GM12865 (cell line): ENCODE measurements around the gene SGSM2.

Source experiments
- DNase-seq: peaks from one replicate; pipeline ENCODE4 v3.0.0; 2010; ENCODE audit warnings: low read depth
- H3K4me3 ChIP-seq: 2 replicates; pipeline ENCODE4 v1.5.1; 2011; ENCODE audit warnings: mild to moderate bottlenecking, low read depth, low read length, control low read depth
- TF ChIP-seq, protein P1 (sequence below): IDR thresholded peaks from 2 replicates; pipeline ENCODE4 v1.5.1; 2011; ENCODE audit warnings: low read length, control low read depth, low read depth, inconsistent platforms; ENCODE audit not compliant: insufficient read depth; ENCODE audit errors: missing control alignments

The SGSM2 gene

DNA sequence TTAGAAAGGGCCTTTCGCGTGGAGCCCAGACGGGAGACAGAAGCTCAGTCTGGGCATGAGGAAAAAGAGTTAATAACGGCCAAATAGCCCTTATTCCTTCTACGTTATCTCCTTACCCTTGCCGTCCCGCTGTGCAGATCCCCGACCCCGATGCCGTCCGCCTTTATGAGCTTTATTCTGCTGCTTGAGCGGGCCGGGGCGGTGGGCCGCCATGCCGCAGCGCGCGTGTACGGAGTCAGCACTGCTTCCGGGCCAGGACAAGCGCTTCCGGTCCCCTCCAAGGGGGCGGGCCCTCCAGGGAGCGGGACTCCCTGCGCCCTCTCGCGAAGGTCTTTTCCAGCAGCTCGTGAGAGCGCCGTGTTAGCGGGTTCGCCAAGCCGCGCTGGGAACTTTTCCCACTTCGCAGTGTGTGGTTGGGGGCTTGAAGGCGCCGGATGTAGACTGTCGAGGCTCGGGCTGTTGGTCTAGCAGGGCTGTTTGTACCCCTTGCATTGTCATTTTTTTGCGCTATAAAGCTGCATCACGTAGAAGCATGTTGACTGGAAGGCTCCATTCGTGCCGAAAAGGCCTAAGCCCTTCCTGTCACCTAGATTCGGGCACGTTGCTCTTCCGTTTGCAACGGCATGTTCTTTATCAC, 968 bp upstream of the SGSM2 start, which contains the start of gene TSR1:
Gene TSR1 (minus strand): TSS at position 243 of the 637 bp plus-strand sequence. CDS start 30 bp downstream, at position 213.
- TF ChIP-seq, protein P1, sequence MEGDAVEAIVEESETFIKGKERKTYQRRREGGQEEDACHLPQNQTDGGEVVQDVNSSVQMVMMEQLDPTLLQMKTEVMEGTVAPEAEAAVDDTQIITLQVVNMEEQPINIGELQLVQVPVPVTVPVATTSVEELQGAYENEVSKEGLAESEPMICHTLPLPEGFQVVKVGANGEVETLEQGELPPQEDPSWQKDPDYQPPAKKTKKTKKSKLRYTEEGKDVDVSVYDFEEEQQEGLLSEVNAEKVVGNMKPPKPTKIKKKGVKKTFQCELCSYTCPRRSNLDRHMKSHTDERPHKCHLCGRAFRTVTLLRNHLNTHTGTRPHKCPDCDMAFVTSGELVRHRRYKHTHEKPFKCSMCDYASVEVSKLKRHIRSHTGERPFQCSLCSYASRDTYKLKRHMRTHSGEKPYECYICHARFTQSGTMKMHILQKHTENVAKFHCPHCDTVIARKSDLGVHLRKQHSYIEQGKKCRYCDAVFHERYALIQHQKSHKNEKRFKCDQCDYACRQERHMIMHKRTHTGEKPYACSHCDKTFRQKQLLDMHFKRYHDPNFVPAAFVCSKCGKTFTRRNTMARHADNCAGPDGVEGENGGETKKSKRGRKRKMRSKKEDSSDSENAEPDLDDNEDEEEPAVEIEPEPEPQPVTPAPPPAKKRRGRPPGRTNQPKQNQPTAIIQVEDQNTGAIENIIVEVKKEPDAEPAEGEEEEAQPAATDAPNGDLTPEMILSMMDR: no peak
- H3K4me3 ChIP-seq: peak within 1 kb of the TSS; percentile 89
- peak; percentile 93 for DNase-seq

DNA sequence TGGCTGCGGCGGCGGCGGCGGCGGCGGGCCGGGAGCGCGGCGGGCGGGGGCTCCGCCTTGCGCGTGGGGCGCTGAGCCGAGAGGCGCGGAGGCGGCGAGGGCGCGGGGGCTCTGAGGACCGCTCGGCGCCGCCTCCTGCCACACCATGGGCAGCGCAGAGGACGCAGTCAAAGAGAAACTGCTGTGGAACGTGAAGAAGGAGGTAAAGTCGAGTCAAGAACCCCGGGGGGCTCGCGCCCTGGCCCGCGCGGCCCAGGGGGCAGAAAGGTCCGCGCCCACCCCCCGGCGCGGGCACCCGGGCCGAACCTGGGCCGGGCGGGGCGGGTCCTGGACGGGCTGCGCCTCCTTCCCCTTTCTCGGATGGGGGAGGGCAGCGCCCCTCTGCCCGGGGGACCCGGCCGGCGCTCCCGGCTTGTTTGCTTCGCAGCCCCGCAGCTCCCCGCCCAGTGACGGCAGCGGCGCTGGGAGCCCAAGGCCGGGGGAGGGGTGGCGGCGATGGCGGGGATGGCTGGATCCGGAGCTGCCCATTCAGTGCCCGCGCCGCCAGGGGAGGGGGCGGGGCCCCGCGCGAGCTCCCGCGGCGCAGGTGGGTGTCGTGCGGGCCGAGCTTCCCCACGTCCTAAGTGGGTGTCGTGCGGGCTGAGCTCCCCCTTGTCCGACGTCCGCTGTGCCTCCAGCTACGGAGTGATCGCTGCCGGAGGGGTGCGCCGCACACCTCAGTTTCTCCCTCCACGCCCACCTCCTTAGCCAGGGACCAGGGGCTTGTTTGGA, 428 bp downstream of the SGSM2 start:
- peak; percentile 54 for DNase-seq
- peak overlapping the region; percentile 89 for H3K4me3 ChIP-seq
- TF ChIP-seq, protein P1: no peak

DNA sequence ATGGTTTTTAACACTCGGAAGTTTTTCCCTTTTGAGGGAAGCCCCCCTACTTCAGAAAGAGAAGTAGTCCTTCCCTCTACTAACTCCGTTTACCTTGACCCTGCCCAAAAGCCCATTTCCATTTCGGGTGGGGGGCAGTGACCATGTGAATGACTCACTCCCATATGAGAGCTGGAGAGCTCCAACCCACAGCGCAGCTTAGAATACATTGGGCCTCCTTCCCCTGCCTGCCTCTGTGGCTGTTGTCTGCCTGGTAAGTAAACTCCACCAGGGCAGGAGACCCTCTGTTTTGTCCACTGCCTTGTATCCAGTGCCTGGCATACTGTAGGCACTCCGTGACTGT, 985 bp downstream of the SGSM2 start:
- TF ChIP-seq, protein P1: no peak
- peak overlapping the region; percentile 89 for H3K4me3 ChIP-seq
- DNase-seq: no peak

DNA sequence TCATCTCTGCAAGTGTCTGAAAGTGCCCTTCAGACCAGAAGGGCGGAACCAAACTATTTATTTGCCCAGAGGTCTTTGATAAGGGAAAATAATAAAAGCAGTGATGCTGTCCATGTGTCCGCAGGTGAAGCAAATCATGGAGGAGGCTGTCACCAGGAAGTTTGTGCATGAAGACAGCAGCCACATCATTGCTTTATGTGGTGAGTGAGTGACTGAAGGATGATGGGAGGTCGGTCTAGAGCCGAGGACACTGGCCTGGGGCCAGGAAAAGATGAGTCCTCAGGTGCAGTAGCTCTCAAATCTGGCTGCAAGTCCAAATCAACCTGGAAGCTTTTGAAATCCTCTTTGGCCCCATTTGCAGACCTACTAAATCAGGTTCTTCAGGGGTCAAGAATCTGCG, 6.1 kb downstream of the SGSM2 start:
- DNase-seq: no peak
- TF ChIP-seq, protein P1: no peak
- H3K4me3 ChIP-seq: no peak overlapping the region

DNA sequence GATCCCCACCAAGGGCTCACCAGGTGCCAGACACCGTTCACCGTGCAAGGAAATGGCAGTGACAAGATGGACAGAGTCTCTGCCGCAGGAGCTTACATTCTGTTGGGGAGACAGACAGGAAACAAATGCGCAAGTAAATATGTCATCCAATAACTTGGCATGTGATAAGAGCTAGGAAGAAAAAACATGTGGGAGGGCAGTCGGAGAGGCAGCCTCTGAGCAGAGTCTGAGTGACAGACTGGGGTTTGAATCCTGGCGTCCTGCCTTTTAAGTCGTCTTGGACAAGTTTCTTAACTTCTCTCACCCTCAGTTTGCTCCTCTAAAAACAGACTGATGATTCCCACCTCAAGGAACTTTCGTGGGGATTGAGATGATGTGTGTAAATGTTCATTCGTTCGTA, 7.2 kb downstream of the SGSM2 start:
- TF ChIP-seq, protein P1: no peak
- no peak overlapping the region for H3K4me3 ChIP-seq
- no peak for DNase-seq

DNA sequence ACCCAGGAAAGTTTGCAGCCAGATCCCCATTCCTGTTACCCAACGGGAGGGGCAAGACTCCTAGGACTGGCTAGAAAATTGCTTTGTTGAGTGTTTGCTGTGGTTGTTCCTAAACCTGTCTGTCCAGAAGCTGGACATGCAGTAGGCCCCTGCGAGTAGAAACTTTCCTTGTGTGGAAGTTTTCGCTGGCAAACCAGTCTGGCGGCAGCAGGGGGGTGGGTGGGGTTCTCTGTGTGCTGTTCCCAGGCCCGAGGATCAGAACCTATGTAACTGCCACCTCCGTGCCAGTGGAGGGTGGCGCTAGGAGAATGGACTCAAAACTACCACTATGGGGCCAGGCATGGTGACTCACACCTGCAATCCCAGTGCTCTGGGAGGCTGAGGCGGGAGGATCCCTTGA, 9.2 kb downstream of the SGSM2 start:
- no peak overlapping the region for H3K4me3 ChIP-seq
- no peak for DNase-seq
- TF ChIP-seq, protein P1: no peak
